Gastroesophageal sphincter (tissue), 3 donors: ENCODE data around the gene IL15.

Experiments
- EP300 ChIP-seq: sonication (generic); formaldehyde crosslinking; IDR thresholded peaks from one replicate; pipeline ENCODE4 v1.6.1; 2017; ENCODE audit warnings: antibody characterized with exemption, mild to moderate bottlenecking
- POLR2A ChIP-seq, 2 donors: fragments of 450-650 bp; IDR thresholded peaks; one replicate each; pipeline ENCODE4 v1.6.1; 2017; ENCODE audit warnings: antibody characterized with exemption in 2 of 2, mild to moderate bottlenecking in 2 of 2, moderate library complexity in 1 of 2
- TF ChIP-seq, protein P1 (sequence below), 4 experiments: fragments of 200-600 bp in 2 of 4; fragments of 450-650 bp in 2 of 4; sonication (generic) in 1 of 4; IDR thresholded peaks; one replicate each; pipeline ENCODE4 v1.5.1; 2017 to 2019; ENCODE audit warnings: antibody characterized with exemption in 4 of 4, mild to moderate bottlenecking in 2 of 4, moderate library complexity in 2 of 4

GRCh38 chr4:141686146-141686775, 49.9 kb downstream of the IL15 start:
- no peak for TF ChIP-seq POLR2A (IDR thresholded peaks at IDR 0.05)
- TF ChIP-seq, protein P1, sequence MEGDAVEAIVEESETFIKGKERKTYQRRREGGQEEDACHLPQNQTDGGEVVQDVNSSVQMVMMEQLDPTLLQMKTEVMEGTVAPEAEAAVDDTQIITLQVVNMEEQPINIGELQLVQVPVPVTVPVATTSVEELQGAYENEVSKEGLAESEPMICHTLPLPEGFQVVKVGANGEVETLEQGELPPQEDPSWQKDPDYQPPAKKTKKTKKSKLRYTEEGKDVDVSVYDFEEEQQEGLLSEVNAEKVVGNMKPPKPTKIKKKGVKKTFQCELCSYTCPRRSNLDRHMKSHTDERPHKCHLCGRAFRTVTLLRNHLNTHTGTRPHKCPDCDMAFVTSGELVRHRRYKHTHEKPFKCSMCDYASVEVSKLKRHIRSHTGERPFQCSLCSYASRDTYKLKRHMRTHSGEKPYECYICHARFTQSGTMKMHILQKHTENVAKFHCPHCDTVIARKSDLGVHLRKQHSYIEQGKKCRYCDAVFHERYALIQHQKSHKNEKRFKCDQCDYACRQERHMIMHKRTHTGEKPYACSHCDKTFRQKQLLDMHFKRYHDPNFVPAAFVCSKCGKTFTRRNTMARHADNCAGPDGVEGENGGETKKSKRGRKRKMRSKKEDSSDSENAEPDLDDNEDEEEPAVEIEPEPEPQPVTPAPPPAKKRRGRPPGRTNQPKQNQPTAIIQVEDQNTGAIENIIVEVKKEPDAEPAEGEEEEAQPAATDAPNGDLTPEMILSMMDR (IDR thresholded peaks at IDR 0.05) = no peak
- no peak for TF ChIP-seq EP300
